Measurements from ENCODE around the gene B4GALT5. TPM values are rescaled to one million over a fixed set of nuclear protein-coding genes. Genes with fewer than 3 reads are reported as not detected.

B4GALT5 gene
- total and polyA plus RNA-seq, 7 donors, result 32.0 to 284 (median 75.3) TPM

DNA sequence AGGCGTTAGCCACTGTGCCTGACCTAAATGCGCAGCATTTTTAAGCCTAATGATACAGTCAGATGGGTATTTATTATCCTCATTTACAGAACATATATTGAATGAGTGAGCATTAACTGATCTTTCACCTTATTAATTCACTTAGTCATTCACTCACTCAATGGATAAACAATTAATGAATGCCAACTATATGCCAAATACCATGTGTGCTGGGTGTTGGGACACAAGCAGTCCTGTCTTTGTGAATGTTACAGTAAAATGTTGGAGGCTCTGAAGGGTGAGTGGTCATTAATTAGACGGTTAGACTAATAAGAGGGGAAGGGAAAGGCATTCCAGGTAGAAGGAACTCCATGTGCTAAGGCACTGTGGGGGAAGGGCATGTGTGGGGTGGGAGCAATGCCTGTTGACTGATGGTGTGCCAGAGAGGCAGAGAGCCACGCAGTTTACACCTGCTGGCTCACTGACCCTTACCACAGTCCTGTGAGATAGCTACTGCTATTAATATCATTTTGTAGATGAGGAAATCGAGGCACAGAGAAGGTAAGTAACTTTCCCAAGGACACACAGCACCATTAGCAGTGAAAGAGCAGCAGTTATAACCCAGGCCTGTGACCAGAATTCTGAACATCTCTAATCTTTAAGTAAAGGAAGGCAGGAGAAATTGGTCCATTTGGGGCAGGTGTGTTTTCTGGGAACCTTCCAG lies 38.7 kb upstream of the B4GALT5 start:
- Histone ChIP-seq H3K36me3 (ENCODE audit: insufficient read depth in 1 of 2, low read depth in 1 of 2) (no peaks in the 10 kb centered on the region), H3K27me3 (ENCODE audit: insufficient read depth in 3 of 3, low read length in 2 of 3) (no peaks in the 10 kb centered on the region), H3K4me1 (peaks cover 28% of the 10 kb centered on the region), H3K9me3 (no peaks in the 10 kb centered on the region), H3K27ac (no peak overlapping the region), H3K4me3 (no peak overlapping the region)
- ATAC-seq (peak in 2 of 4 donors; percentile 26 to 64), DNase-seq (no peak)
- TF ChIP-seq, protein P1, sequence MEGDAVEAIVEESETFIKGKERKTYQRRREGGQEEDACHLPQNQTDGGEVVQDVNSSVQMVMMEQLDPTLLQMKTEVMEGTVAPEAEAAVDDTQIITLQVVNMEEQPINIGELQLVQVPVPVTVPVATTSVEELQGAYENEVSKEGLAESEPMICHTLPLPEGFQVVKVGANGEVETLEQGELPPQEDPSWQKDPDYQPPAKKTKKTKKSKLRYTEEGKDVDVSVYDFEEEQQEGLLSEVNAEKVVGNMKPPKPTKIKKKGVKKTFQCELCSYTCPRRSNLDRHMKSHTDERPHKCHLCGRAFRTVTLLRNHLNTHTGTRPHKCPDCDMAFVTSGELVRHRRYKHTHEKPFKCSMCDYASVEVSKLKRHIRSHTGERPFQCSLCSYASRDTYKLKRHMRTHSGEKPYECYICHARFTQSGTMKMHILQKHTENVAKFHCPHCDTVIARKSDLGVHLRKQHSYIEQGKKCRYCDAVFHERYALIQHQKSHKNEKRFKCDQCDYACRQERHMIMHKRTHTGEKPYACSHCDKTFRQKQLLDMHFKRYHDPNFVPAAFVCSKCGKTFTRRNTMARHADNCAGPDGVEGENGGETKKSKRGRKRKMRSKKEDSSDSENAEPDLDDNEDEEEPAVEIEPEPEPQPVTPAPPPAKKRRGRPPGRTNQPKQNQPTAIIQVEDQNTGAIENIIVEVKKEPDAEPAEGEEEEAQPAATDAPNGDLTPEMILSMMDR (IDR thresholded peaks at IDR 0.05), result no peak
- intact Hi-C loops (cut with DNase I), result no loop called here
- WGBS, 3 donors, result 52 to 76% (median 61%) methylated on average over 5 of the region's 5 CpGs

DNA sequence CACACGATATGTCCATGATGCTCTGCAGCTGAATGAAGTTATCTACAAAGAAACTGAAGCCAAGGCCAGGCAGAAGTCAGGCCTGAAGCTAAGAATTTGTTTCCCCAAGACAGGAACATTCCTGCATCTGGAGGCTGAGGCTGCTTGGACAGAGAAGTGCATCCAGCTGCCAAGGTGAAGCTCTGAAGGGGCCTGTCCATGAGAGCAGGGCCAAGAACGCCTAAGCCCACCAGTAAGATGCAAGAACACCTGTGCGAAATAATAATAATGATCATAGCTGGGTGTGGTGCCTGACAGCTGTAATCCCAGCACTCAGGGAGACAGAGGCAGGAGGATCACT lies 37.7 kb upstream of the B4GALT5 start:
- DNase-seq (peak in 1 of 2 donors; percentile 61), ATAC-seq (no peak)
- Histone ChIP-seq H3K27me3 (ENCODE audit: insufficient read depth in 3 of 3, low read length in 2 of 3) (no peaks in the 10 kb centered on the region), H3K4me1 (peaks cover 34% of the 10 kb centered on the region), H3K27ac (peak overlapping the region; percentile 32), H3K4me3 (no peak overlapping the region), H3K9me3 (no peaks in the 10 kb centered on the region), H3K36me3 (ENCODE audit: insufficient read depth in 1 of 2, low read depth in 1 of 2) (no peaks in the 10 kb centered on the region)
- TF ChIP-seq, protein P1 (IDR thresholded peaks at IDR 0.05), result no peak
- intact Hi-C loops (cut with DNase I), result no loop called here
- WGBS, 3 donors, result 60 to 83% (median 61%) methylated on average over 3 of the region's 3 CpGs

DNA sequence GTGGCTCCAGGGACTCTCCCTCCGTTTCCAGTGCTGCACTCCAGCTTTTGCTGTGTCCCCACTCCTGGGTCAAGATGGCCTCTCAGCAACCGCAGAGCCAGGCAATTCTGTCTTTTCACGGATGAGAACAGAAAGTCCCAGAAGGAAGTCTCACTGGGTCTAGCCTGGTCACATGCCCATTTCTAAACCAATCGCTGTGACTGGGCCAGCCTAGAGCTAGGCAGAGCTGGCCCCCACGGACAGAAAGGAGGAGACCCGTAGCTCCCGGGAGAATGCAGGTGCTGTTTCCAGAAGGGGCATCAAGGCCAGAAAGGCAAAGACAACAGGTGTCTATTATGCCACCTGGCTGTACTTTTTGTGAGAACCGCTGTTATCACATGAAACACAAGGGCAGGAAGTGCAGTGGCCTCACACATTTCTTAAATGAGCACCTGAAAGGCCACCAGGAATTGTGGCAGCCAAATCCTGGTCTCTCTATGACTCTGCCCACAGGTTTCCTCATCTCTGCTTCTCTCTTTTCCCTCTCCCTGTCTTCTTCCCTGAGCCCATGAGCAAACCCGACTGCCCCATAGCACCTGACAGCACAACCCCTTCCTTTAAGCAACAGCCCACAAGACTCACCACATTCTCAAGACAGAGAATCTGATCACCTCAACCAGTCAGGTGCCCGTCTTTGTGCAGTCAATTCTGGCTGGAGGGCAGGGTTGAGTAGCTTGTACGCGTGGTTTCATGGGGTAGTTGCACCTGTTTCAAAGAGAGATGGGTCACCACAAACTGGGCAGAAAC lies 37.1 kb upstream of the B4GALT5 start:
- no peaks in the 10 kb centered on the region for H3K27me3 ChIP-seq (ENCODE audit: insufficient read depth in 3 of 3, low read length in 2 of 3)
- WGBS, 3 donors, result 40 to 57% (median 41%) methylated on average over 12 of the region's 12 CpGs
- TF ChIP-seq, protein P1 (IDR thresholded peaks at IDR 0.05), result no peak
- no peak overlapping the region for H3K4me3 ChIP-seq
- H3K4me1 ChIP-seq, result peaks cover 34% of the 10 kb centered on the region
- peak; percentile 23 to 60 for DNase-seq
- H3K9me3 ChIP-seq, result no peaks in the 10 kb centered on the region
- H3K27ac ChIP-seq, result peak overlapping the region; percentile 32
- peak in 2 of 4 donors; percentile 12 to 23 for ATAC-seq
- no peaks in the 10 kb centered on the region for H3K36me3 ChIP-seq (ENCODE audit: insufficient read depth in 1 of 2, low read depth in 1 of 2)
- intact Hi-C loops (cut with DNase I), result no loop called here

DNA sequence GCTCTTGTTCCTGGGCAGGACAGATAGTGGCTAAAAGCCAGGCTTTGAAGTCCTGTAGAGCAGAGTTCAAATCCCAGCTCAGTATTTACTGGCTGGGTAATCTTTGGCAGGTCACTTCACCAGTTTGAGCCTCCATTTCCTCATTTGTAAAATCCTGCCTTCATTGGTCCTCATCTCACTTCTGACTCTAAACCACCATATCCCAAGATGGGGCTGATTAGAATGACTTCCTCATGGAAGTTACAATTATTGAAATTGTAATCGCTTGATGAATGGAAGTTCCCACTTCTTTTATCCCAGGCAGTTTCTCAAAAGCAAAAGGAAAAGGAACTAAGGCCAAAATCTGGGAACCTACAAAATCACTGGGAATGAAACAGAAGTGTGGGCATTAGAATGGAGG lies 35.9 kb upstream of the B4GALT5 start:
- DNase-seq (no peak), ATAC-seq (no peak)
- intact Hi-C loops (cut with DNase I), result loop anchor here in 1 of 2 donors (5.0 kb wide), 1 partner anchor 73 kb away; no protein-coding TSS in a partner anchor
- H3K9me3 ChIP-seq, result no peaks in the 10 kb centered on the region
- peaks cover 34% of the 10 kb centered on the region for H3K4me1 ChIP-seq
- no peaks in the 10 kb centered on the region for H3K27me3 ChIP-seq (ENCODE audit: insufficient read depth in 3 of 3, low read length in 2 of 3)
- 76 to 83% (median 81%) methylated on average over 1 of the region's 1 CpG for WGBS, 3 donors
- peak overlapping the region; percentile 18 for H3K27ac ChIP-seq
- TF ChIP-seq, protein P1 (IDR thresholded peaks at IDR 0.05), result no peak
- no peak overlapping the region for H3K4me3 ChIP-seq
- no peaks in the 10 kb centered on the region for H3K36me3 ChIP-seq (ENCODE audit: insufficient read depth in 1 of 2, low read depth in 1 of 2)

Measured in psoas muscle (tissue), 8 donors.